DMS 273 treated with DMSO at 0.1 percent for 48 hours (cell line): ENCODE measurements around the gene MS4A10.
"Not testable (repeated sequence)": the region's sequence is repeated elsewhere in the genome, so short reads cannot be mapped to it uniquely, and the experiment has no call there.

Experiments used
- DNase-seq: peaks from one replicate; lab custom pipeline; 2025; lab: John Stamatoyannopoulos, UW

The MS4A10 gene

GRCh38 chr11:60788401-60789125 lies 3.4 kb downstream of the MS4A10 start:
- peak; percentile 63 for DNase-seq

- DNase-seq: no peak
Observed at GRCh38 chr11:60790726-60791125, 5.6 kb downstream of the MS4A10 start.

- DNase-seq: no peak
Observed at GRCh38 chr11:60791153-60791933, 6.2 kb downstream of the MS4A10 start.

- DNase-seq: no peak
Observed at GRCh38 chr11:60792521-60792920, 7.4 kb downstream of the MS4A10 start.

GRCh38 chr11:60795291-60795690 lies 10.2 kb downstream of the MS4A10 start:
- no peak for DNase-seq

- DNase-seq: no peak
Observed at GRCh38 chr11:60797846-60798630, 12.9 kb downstream of the MS4A10 start.

GRCh38 chr11:60798631-60799030 lies 13.5 kb downstream of the MS4A10 start:
- no peak for DNase-seq

GRCh38 chr11:60801194-60801593 lies 16.1 kb downstream of the MS4A10 start:
- no peak for DNase-seq

GRCh38 chr11:60803273-60803936 lies 18.3 kb downstream of the MS4A10 start:
- no peak for DNase-seq

- no peak for DNase-seq
Observed at GRCh38 chr11:60809249-60809648, 24.1 kb downstream of the MS4A10 start.

GRCh38 chr11:60809691-60810090 lies 24.6 kb downstream of the MS4A10 start:
- DNase-seq: no peak

GRCh38 chr11:60810151-60810550 lies 25.0 kb downstream of the MS4A10 start:
- DNase-seq: no peak

- DNase-seq: no peak
Observed at GRCh38 chr11:60810569-60810968, 25.4 kb downstream of the MS4A10 start.

- DNase-seq: no peak
Observed at GRCh38 chr11:60813324-60813723, 28.2 kb downstream of the MS4A10 start.

GRCh38 chr11:60814112-60814511 lies 29.0 kb downstream of the MS4A10 start:
- DNase-seq: no peak

- no peak for DNase-seq
Observed at GRCh38 chr11:60816590-60817157, 31.5 kb downstream of the MS4A10 start.

- DNase-seq: no peak
Observed at GRCh38 chr11:60818057-60818456, 32.9 kb downstream of the MS4A10 start.

GRCh38 chr11:60821827-60822599 lies 36.9 kb downstream of the MS4A10 start:
- DNase-seq: peak; percentile 9

- not testable (repeated sequence) for DNase-seq
Observed at GRCh38 chr11:60823745-60824306, 38.7 kb downstream of the MS4A10 start.

GRCh38 chr11:60825118-60825517 lies 40.0 kb downstream of the MS4A10 start:
- no peak for DNase-seq

GRCh38 chr11:60825790-60826189 lies 40.7 kb downstream of the MS4A10 start:
- DNase-seq: no peak
